ENCODE data around the gene TPPP.
"Not testable (repeated sequence)": the region's sequence is repeated elsewhere in the genome, so short reads cannot be mapped to it uniquely, and the experiment has no call there.

The TPPP gene

DNA sequence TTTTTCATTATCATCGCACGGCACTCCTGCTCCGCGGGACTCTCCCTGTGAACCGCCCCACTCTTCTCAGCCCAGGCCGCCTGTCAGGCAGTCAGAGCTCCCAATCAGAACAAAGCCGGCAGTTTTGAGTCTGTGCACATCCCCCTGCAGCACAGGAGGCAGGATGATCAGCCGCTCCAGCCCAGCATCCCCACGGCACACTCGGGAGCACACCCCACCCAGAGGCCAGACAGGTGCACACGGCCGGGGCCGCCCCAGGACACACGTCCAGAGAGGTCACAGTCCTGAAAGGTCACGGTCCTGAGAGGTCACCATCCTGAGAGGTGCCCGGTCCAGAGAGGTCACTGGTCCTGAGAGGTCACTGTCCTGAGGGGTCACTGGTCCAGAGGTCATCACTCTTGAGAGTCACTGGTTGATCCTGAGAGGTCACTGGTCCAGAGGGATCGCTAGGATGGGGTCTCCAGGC is 8.4 kb downstream of the TPPP start:
- FAIRE-seq = no peak
- peak; percentile 5 for DNase-seq (ENCODE audit: insufficient read length, low spot score)
- TF ChIP-seq POU2F2 (IDR thresholded peaks at IDR 0.05; ENCODE audit: low read depth, low read length) (no peak), POLR2AphosphoS5 (IDR thresholded peaks at IDR 0.05; ENCODE audit: low read depth, low read length) (no peak), PAX5 (IDR thresholded peaks at IDR 0.05; ENCODE audit: insufficient read depth, low read length, severe bottlenecking) (no peak), SPI1 (IDR thresholded peaks at IDR 0.05; ENCODE audit: low read depth, low read length) (no peak), POLR2A (IDR thresholded peaks at IDR 0.05; ENCODE audit: low read depth, low read length) (no peak), TAF1 (IDR thresholded peaks at IDR 0.05; ENCODE audit: low read depth, low read length) (no peak)

- DNase-seq (ENCODE audit: insufficient read length, low spot score) (no peak), FAIRE-seq (no peak)
- no peak for TF ChIP-seq PAX5 (IDR thresholded peaks at IDR 0.05; ENCODE audit: insufficient read depth, low read length, severe bottlenecking)
- no peak for TF ChIP-seq POLR2A (IDR thresholded peaks at IDR 0.05; ENCODE audit: low read depth, low read length)
- TF ChIP-seq TAF1 (IDR thresholded peaks at IDR 0.05; ENCODE audit: low read depth, low read length) = no peak
- TF ChIP-seq POU2F2 (IDR thresholded peaks at IDR 0.05; ENCODE audit: low read depth, low read length) = no peak
- TF ChIP-seq POLR2AphosphoS5 (IDR thresholded peaks at IDR 0.05; ENCODE audit: low read depth, low read length) = no peak
- TF ChIP-seq SPI1 (IDR thresholded peaks at IDR 0.05; ENCODE audit: low read depth, low read length) = no peak
These were observed 9.3 kb downstream of the TPPP start for GRCh38 chr5:683551-684481.

DNA sequence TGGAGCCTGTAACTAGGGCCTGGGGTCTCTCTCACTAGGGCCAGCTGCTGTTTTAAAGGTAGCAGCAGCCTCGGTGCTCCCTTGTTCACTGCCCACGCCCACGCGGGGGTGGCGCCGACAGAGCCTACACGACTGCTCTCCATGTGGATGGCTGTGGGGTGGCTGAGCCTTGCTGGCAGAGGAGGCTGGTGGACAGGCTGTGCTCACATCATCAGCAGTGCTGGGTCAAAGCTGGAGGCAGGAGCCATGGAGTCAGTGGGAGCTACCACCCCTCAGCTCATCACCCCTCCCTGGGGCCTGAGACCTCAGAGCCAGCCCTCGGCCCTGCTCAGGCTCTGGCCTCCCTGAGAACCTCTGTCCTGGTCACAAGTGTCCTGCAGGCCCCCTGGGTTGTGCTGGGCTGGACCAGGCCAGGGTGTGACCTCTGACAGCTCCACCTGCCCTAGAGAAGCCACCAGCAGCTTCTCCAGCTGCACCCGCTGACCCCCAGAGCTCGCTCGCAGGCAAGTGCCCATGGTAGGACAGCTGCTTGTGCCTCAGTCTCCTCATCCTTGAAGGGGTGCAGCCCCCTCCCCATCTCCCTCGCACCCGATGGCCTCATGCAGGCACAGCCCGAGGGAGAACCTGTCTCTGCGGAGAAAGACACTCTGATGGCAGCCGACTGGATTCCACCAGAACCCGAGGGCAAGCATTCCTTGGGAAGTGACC is 10.3 kb downstream of the TPPP start:
- peak; percentile 20 for FAIRE-seq
- DNase-seq (ENCODE audit: insufficient read length, low spot score) = not testable (repeated sequence)

- not testable (repeated sequence) for DNase-seq (ENCODE audit: insufficient read length, low spot score); FAIRE-seq
These were observed 10.9 kb downstream of the TPPP start for GRCh38 chr5:682216-682615.

GRCh38 chr5:681317-682191 is 11.6 kb downstream of the TPPP start:
- FAIRE-seq; DNase-seq (ENCODE audit: insufficient read length, low spot score): not testable (repeated sequence)

- FAIRE-seq; DNase-seq (ENCODE audit: insufficient read length, low spot score): not testable (repeated sequence)
These were observed 12.3 kb downstream of the TPPP start for GRCh38 chr5:680836-681235.

DNA sequence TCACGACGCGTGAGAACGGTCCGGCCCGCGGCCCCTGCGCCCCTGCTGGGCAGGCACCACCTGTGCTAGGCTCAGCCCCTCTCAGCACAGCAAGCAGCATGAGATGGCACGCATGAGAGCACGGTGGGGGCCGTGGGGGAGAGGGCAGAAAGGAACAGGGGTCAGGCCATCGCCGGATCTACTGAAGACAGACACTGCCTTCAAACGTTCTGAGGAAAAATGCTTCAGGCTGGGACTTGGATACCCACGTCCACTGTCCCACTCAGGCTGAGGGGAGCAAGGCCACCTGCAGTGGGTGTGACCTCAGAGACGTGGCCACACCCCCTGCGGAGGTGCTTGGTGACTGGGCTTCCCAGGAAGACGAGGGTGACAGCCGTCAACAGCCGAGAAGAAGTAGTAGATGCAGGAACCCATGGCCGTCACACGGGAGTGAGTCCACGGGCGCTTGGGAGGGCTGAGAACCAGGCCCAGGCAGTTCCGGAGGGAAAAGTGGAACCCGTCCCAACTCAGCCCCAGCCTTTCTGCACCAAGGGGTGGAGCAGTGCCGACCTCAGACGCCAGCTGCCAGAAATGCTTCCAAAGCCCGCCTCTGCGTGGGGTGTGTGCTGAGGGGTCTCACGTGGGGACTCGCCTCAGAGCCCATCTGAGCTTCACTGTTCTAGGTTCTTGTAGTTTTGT is 12.9 kb downstream of the TPPP start:
- FAIRE-seq; DNase-seq (ENCODE audit: insufficient read length, low spot score): not testable (repeated sequence)

DNA sequence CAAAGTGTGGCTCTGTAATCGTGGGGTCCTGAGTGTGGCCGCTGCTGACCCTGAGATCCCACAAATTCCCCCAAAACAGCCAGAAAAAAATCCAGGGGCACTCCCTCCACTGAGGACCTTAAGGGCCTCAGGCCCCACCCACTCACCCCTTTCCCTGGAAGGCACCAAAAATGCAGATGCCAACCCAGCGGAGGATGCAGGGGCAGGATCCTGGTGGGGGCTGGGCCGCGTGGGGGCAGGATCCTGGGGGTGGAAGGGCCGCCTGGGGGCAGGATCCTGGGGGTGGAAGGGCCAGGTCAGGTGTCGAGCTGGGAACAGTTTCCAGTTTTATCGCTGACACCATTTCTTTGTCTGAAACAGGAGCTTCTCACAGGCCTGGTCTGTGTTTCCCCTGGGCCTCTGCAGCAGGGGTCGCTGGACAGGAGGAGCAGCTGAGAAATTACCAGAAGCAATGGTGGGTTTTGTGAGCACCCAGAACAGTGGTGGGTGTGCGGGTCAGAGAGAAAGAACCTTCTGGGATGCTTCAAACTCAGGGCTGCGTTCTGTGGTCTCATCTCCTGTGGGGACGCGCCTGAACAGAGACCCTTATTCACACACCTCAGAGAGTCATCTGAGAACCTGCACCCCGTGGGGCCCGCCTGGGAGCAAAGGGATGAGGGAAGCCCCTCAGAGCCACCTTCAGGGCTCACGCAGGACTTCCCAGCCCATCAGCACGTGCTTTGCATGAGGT is 13.8 kb downstream of the TPPP start:
- DNase-seq (ENCODE audit: insufficient read length, low spot score); FAIRE-seq: not testable (repeated sequence)

- not testable (repeated sequence) for FAIRE-seq; DNase-seq (ENCODE audit: insufficient read length, low spot score)
These were observed 14.6 kb downstream of the TPPP start for GRCh38 chr5:678521-678920.

DNA sequence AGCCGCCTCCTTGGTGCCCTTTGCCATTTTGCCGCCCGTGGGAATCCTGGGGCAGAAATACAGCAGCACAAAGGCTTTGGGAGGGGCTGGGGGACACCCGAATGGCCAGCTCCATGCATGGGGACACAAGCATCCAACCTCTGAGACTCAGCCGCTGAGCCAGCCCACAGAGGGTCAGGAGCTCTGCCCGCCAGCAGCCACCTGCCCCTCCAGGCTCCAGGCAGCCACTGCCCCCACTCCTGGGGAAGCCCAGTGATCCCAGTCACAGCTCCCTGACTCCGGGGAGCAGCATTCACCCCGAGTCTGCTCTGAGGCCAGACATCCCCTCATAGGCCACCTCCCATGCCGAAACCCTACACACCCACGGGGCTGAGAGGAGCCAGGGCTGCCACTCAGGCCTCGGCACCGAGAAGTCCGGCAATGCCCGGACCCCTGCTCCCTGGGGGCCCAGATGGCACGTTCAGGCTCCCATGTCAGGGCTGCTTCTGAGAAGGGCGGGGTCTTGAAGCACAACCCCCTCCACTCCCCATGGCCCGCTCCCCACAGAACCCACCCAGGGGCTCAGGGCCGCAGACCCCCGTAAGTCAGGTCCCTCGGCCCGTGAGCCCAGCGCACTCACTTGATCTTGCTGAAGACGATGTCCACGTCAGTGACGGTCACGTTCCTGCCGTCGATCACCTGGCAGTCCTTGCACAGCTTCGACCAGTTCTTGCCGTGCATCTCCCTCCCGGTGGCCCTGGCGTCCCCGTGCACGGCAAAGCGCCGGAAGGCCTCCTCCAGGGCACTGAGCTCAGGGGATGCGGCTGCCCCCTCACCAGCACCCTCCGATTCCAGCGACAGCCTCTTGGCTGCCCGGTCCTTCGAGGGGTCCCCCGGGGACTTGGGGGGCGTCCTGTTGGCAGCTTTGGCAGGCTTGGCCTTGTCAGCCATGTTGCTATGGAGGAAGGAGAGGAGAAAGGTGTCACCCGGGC is 15.7 kb downstream of the TPPP start:
- FAIRE-seq = peak; percentile 33
- TF ChIP-seq PAX5 (IDR thresholded peaks at IDR 0.05; ENCODE audit: insufficient read depth, low read length, severe bottlenecking) (no peak), SPI1 (IDR thresholded peaks at IDR 0.05; ENCODE audit: low read depth, low read length) (no peak), POLR2AphosphoS5 (IDR thresholded peaks at IDR 0.05; ENCODE audit: low read depth, low read length) (no peak), POU2F2 (IDR thresholded peaks at IDR 0.05; ENCODE audit: low read depth, low read length) (no peak), POLR2A (IDR thresholded peaks at IDR 0.05; ENCODE audit: low read depth, low read length) (no peak), TAF1 (IDR thresholded peaks at IDR 0.05; ENCODE audit: low read depth, low read length) (no peak)
- no peak for DNase-seq (ENCODE audit: insufficient read length, low spot score)
